Right renal cortex interstitium (tissue), 3 donors: ENCODE measurements around the gene OTC. TPM values are rescaled to one million over a fixed set of nuclear protein-coding genes. Genes with fewer than 3 reads are reported as not detected.

Source experiments
- DNase-seq, 3 donors: peaks; one replicate each; pipeline ENCODE4 v3.0.0-alpha.2; 2013; ENCODE audit warnings: low read depth in 3 of 3, low spot score in 2 of 3
- polyA plus RNA-seq, 3 donors: library from polyadenylated mRNA; unstranded; fragments of 120-200 nt; gene quantifications; one replicate each; pipeline ENCODE4 v1.2.1, GENCODE V29; 2013; ENCODE audit not compliant: insufficient read length in 3 of 3

OTC gene
- under 1 TPM in 1 of 3 donors, not detected in 2; 0.14 TPM for polyA plus RNA-seq

DNA sequence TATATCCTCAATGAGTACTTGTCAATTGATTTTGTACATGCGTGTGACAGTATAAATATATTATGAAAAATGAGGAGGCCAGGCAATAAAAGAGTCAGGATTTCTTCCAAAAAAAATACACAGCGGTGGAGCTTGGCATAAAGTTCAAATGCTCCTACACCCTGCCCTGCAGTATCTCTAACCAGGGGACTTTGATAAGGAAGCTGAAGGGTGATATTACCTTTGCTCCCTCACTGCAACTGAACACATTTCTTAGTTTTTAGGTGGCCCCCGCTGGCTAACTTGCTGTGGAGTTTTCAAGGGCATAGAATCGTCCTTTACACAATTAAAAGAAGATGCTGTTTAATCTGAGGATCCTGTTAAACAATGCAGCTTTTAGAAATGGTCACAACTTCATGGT lies at the start of gene OTC:
TSS of gene OTC (plus strand) at position 243 of the 400 bp plus-strand sequence. CDS start at position 336, 93 bp downstream.
- no peak for DNase-seq

GRCh38 chrX:38304010-38304409 lies 48.4 kb upstream of the OTC start:
- no peak for DNase-seq

- DNase-seq: no peak
These were observed 46.4 kb upstream of the OTC start for GRCh38 chrX:38305971-38306370.

DNA sequence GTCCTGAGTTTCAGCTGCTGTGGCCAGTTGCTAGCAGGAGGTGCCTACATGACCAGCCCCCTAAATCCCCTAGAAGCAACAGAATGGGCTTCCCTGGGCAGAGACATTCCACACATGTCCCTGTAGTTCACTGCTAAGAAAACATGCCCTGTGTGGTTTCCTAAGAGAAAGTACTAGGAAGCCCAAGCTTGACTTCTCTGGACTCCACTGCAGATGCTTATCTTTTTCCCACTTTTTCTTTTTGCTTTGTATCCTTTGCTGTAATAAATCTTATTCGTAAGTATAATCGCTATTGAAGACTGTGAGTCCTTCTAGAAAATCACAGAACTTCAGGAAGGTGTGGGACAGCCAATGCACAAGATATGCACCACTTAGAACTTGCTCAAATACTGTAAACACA lies 40.7 kb upstream of the OTC start:
- no peak for DNase-seq

GRCh38 chrX:38312436-38312835 lies 40.0 kb upstream of the OTC start:
- DNase-seq: no peak

DNA sequence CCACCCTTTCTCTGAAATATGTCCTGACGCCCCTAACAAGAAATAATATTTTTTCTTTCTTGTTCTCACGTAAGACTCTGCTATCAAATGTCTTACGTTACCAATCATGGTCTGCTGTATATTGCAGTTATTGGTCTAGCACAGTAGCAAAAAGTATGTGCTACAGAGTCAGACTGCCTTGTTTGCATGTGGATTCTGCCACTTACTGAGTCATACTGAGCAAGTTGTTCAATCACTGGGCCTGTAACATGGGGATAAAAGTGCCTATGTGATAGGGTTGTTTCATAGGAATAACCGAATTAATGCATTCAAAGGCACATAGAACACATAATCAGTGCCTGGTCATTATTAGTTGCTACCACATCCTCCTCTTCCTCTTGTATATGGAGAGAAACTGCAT lies 39.2 kb upstream of the OTC start:
- DNase-seq: no peak

GRCh38 chrX:38315186-38315585 lies 37.2 kb upstream of the OTC start:
- DNase-seq: no peak

GRCh38 chrX:38318196-38318595 lies 34.2 kb upstream of the OTC start:
- DNase-seq: no peak

GRCh38 chrX:38318606-38319005 lies 33.8 kb upstream of the OTC start:
- no peak for DNase-seq

DNA sequence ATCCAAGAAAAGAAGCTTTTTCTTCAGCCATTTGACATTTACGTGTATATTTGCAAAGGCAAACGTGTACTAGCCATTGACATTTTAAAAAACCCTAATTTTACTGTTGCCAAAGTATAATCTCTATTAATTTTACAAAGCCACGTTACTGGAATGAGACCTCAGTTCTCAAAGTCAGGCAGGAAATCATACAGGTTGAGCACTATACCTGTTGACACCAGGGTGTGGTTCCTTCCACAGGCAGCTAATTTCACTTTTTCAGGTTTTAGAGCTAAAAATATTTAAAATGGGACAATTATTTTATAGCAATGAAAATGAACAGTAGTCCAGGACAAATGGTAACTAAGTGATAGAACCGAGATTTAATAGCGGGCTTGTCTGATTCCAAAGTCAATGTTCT lies 31.6 kb upstream of the OTC start:
- no peak for DNase-seq

- no peak for DNase-seq
These were observed 26.3 kb upstream of the OTC start for GRCh38 chrX:38326086-38326485.

- DNase-seq: peak; percentile 78 to 84 (median 81)
These were observed 25.2 kb upstream of the OTC start, which contains the start of gene RPGR for GRCh38 chrX:38327007-38327774. RPGR (minus strand) TSS chrX:38327509; CDS start chrX:38327367, 142 bp downstream.

DNA sequence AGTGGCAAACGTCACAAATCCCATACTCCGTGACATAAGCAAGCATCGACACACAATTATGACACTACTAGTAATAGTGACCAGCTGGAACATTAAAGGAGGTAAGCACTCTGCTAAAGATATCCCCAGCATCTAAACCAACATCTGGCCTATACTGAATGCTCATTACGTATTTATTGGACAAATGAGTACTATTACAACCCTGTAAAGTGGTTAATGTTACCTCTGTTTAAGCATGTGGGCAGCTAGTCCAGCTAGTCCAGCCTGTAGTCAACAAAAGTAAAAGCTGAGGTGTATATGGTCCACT lies 24.7 kb upstream of the OTC start:
- DNase-seq: no peak

GRCh38 chrX:38332505-38332904 lies 19.9 kb upstream of the OTC start:
- no peak for DNase-seq

DNA sequence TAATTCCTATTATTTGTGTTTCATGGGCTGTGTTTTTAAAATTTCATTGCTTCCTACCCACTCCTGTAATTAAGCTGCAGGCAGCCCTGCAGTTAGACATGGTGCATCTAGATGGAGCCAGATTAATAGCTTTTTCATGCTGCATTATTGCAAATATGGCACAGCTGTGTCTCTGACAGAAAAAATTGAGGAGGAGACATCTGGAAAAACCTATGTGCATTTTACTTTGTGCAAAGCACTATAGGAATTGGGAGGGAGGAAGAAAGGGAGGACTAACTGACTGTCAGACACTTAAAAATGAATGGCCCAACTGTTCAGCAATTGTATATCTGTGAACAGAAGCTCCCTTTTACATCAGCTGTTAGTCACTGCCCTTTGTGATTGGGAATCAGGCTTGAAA lies 17.0 kb upstream of the OTC start:
- DNase-seq: no peak

DNA sequence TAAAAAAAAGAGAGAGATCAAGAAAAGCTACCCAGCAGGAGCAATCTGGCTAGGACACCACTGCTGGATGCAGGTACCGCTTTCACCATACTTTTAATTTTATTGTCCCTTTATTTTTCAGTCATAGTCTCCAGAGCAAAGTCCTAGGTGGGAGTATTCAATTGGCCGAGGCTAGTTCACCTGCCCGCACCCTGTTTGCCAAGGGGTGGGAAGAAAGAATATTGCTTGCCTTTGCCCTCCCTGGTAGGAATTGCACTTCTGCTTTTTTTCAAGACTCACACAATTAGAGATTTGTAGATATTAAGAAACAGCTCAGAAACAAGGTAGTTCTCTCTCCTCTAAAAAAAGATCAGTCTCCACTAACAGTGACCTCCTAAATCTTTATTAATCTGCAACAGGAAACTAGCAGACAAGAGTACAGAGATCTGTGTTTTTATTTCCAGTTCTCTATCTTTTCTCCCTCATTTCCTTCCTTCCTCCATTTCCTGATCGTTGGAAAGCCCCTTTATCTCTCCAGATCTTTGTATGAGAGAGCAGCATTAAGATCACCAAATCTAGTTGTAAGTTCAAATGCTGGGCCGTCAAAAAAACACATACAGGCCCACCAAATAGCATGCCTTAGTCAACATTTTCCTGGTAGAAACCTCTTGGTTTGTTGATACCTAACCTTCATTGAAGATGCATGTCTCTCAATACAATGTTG lies 15.7 kb upstream of the OTC start:
- DNase-seq: no peak

DNA sequence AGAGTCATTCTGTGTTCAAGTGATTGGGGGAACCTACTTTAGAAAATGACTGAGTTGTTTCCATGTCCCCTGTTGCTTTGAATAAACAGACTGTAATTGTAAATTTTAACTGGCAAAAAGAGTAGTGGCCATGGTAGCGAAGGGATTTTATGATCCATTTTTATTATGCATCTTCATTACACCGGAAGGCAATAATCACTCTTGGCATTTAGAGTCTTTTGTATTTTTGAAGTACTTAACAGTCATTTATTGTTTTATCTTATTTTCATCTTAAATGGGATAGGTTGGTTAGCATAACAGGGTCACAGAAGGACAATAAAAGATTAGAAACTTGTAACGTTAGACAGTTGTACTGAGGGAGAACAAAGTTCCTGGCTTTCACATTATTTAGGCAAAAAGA lies 11.0 kb upstream of the OTC start:
- no peak for DNase-seq

GRCh38 chrX:38342853-38343778 lies 9.3 kb upstream of the OTC start:
- DNase-seq: no peak

DNA sequence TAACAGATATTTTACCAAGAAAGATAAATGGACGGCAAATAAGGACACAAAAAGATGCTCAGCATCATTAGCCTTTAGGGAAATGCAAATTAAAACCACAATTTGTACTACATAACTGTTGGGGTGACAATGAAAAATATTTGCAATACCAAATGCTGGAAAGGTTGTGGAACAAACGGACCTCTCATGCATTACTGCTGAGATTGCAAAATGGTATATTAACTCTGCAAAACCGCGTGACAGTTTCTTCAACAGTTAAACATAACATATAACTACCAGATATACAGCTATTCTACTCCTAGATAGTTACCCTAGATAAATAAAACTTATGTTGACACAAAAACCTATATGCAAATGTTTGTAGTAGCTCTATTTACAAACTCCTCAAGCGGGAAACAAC lies 6.3 kb upstream of the OTC start:
- DNase-seq: no peak

DNA sequence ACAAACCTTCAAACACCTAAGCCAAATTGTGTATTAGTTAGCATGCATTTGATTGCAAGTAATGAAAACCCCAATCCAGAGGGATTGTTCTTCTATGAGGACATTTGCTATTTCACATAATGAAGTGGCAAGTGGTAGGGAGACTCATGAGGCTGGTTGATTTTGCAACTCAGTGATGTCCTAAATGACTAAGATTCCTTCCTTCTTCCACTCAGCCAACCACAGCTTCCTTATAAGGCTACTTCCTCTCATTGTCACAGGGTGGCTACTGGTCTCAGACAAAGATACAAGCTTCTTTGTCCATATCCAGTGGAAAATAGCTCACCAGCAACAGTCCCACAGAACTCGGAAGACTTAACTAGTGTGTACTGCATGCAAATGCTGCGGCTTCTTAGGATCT lies 5.3 kb upstream of the OTC start:
- DNase-seq: no peak

GRCh38 chrX:38351346-38351745 lies 1.1 kb upstream of the OTC start:
- no peak for DNase-seq
